Measurements from ENCODE around the gene NSFL1C.

- no peak for TF ChIP-seq POLR2A (IDR thresholded peaks at IDR 0.05)
- no peak for TF ChIP-seq CTCF (IDR thresholded peaks at IDR 0.05)
These were observed 33.1 kb upstream of the NSFL1C start for GRCh38 chr20:1499528-1500420.
